GM21381 (cell line): ENCODE measurements around the gene CCZ1.
"Not testable (repeated sequence)": the region's sequence is repeated elsewhere in the genome, so short reads cannot be mapped to it uniquely, and the experiment has no call there.

Experiments
- ATAC-seq: cut with Tn5 transposase; IDR thresholded peaks from one replicate; pipeline ENCODE4 v1.9.1; 2021; ENCODE audit warnings: mild to moderate bottlenecking, moderate library complexity; ENCODE audit not compliant: unreplicated experiment

CCZ1 gene

DNA sequence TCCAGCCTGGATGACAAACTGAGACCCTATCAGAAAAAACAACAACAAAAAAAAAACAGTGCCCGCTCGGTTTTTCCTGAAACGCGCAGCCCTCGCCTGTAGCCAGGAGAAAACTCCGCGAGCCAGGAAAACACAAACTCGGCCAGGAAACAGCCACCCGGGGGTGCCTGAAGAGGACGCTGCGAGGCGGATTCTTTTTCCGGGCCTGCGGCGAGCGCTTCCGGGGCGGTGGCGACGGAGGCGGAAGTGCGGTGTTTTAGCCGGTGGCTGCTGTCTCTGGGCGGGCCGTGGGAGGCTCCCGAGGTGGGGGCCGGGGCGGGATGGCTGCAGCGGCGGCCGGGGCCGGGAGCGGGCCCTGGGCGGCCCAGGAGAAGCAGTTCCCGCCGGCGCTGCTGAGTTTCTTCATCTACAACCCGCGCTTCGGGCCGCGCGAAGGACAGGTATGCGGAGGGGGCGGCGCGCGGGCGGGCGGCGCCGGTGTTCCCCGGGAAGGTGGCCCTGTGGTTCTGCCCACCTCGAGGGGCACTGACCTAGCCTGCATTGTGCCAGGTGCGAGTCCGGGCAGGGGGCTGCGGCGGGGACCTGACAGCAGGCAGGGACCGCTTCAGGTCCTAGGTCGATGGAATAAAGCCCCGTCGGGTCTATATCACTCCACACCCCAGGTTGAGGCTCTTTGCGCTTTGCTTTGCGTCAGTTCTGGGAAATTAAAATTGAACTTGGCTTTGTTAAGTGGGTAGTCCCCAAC, at the start of gene CCZ1:
Gene CCZ1 (plus strand): TSS at position 254 of the 745 bp plus-strand sequence. CDS start 67 bp downstream, at position 321.
- peak; percentile 91 for ATAC-seq

GRCh38 chr7:5850944-5851343, 47.6 kb upstream of the CCZ1 start:
- ATAC-seq: no peak

DNA sequence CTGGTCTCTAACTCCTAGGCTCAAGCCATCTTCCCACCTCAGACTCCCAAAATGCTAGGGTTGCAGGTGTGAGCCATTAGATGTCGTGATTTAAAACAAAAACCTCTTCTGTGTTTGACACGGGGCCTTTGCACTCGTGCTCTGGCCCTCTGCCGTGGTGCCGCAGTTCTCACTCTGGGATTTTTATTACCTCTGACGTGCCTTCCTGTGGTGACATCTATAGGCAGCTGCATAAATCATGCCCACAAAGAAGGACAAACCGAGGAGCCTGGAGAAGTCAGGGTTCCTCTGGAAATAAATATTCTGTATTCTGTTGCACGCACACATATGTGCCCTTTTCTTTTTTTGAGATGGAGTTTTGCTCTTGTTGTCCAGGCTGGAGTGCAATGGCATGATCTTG, 43.8 kb upstream of the CCZ1 start:
- ATAC-seq: no peak

DNA sequence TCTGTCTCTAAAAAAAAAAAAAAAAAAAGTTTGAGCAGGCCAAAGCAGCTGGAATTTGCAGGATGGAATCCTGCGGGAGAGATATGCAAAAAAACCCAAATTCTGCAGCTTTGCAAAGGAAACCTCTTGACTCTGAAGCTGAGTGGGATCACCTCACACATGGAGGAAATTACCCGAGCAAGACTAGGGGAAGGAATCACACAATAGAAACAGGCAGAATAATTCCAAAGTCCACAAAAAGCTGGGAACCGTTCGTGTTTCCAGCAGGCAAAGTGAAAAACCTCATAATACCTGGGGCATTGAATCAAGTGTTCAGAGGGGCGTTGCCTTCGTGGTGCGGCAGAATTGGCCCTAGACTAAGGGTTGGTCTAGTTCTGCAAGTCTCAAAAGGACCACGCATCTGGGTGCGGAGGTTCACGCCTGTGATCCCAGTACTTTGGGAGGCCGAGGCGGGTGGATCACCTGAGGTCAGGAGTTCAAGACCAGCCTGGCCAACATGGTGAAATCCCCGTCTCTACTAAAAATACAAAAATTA, 41.4 kb upstream of the CCZ1 start:
- ATAC-seq: not testable (repeated sequence)

DNA sequence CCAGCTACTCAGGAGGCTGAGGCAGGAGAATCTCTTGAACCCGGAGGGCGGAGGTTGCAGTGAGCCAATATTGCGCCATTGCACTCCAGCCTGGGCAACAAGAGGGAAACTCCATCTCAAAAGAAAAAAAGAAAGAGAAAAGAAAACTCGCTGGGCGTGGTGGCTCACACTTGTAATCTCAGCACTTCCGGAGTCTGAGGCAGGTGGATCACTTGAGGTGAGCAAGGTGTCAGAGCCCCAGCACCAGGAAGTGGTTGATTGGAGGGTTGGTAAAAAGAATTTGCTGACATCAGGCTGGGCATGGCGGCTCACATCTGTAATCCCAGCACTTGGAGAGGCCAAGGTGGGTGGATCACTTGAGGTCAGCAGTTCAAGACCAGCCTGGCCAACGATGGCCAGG, 40.0 kb upstream of the CCZ1 start:
- ATAC-seq: not testable (repeated sequence)

DNA sequence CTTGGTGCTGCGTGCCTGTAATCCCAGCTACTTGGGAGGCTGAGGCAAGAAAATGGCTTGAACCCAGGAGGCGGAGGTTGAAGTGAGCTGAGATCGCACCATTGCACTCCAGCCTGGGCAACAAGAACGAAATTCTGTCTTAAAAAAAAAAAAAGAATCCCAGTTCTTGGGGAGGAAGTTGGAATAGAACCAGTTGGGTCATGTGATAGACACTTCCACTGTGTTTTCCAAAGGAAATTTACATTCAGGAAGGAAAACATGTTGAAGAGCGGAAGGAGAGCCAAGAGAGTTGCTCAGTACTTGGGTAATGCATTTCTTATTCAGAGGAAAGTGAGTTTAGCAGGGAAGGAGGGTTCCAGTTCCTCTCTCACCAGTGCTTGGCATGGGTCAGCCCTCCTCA, 37.3 kb upstream of the CCZ1 start:
- not testable (repeated sequence) for ATAC-seq

DNA sequence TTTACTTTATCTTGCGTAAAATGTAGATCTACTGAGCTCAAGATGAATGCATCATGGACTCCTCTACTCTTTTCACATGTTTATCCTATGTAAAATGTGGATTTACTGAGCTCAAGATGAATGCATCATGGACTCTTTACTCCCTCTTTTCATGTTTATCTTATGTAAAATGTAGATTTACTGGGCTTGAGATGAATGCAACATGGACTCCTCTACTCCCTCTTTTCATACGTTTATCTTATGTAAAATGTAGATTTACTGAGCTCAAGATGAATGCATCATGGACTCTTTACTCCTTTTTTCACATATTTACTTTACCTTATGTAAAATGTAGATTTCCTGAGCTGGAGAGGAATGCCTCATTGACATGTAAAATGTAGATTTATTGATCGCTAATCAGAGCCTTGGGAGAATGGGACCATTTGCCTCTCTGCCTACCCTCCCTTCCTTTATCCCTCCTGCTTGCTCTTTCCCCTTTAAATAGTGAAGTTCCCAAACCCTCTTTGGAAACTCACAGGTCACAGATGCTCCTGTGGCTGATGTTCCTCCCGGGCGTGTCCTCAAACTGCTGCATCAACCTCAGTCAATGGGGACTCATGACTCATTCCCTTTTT, 35.7 kb upstream of the CCZ1 start:
- not testable (repeated sequence) for ATAC-seq

DNA sequence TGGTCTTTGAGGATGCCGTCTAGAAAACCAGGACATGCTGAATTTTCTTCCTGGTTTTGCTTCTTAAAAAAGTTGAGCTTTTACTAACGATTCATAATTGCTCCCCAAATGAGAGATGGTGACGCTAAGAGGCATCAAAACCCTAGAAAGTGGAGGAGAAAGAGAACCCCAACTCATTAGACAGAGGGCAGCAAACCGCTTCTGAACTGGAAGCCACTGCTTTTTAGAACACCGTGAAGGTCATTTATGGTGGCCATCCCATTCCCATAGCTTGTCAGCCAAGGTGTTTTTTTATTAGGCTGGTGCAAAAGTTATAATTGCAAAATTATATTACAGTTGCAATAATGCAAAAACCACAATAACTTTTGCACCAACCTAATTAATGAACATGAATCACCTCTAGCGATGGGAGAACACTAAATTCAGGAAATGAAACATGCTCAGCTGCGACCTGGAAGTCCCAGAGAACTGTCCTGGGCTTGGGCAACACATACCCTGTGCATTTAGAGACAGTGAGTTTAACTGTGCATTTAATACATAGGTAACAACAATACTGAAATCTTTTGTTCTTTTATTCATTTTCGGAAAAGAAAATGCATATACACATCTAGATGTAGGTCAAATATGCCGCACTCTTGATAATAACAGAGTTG, 33.1 kb upstream of the CCZ1 start:
- not testable (repeated sequence) for ATAC-seq

GRCh38 chr7:5867060-5867459, 31.5 kb upstream of the CCZ1 start:
- ATAC-seq: no peak

GRCh38 chr7:5868928-5869341, 29.6 kb upstream of the CCZ1 start:
- ATAC-seq: not testable (repeated sequence)

GRCh38 chr7:5869691-5870090, 28.8 kb upstream of the CCZ1 start:
- no peak for ATAC-seq

- no peak for ATAC-seq
Measured at GRCh38 chr7:5870311-5870710, 28.2 kb upstream of the CCZ1 start.

GRCh38 chr7:5872326-5872725, 26.2 kb upstream of the CCZ1 start:
- no peak for ATAC-seq

DNA sequence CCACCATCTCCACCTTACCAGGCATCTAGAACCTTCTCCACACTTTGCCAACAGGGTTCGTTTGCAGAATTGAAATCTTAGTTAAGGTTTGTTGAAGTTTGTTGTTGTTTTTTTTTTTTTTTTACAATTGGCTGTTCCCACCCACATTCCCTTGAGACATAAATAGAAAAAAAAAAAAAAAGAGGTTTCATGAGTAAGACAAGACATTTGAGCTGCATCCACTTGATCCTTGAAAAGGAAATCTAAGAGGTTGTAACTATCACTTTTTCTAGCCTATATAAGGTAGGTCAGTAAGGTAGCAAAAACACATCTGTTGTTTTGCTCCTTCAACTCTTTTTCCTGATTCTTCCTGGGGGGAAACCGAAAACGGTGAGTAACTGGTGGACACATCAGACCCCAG, 18.9 kb upstream of the CCZ1 start:
- not testable (repeated sequence) for ATAC-seq

- ATAC-seq: not testable (repeated sequence)
Measured at GRCh38 chr7:5880106-5880505, 18.4 kb upstream of the CCZ1 start.

- not testable (repeated sequence) for ATAC-seq
Measured at GRCh38 chr7:5884431-5884830, 14.1 kb upstream of the CCZ1 start.

DNA sequence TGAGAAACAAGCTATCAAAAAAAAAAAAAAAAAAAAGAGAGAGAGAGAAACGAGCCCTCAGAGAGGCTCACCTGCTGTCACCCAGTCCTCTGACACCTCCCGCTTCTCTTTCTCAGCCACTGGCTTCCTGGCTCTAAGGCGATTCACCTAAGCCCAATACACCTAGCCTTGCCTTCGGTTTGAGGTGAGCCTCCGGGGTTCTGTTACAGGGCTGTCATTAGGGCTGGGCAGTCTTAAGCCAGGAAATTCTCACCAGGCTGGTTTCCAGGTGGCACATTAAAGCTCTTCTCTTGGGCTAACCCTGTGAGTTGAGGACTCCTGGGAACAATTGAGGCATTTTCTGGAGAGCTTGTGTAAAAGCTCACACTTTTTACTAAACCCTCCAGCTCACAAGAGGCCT, 10.5 kb upstream of the CCZ1 start:
- ATAC-seq: not testable (repeated sequence)

DNA sequence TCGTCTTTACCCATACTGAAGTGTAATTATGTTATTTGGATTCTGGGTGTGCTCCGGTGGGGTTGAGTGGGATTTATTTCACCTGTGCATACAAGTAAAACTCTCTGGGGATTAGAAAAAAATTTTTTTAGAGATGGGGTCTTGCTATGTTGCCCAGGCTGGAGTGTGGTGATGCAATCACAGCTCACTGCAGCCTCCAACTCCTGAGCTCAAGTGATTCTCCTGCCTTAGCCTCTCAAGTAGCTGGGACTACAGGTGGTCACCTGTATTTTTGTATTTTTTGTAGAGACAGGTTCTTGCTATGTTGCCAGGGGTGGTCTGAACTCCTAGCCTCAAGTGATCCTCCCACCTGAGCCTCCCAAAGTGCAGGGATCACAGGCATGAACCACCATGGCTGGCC, 8.3 kb upstream of the CCZ1 start:
- ATAC-seq: not testable (repeated sequence)

DNA sequence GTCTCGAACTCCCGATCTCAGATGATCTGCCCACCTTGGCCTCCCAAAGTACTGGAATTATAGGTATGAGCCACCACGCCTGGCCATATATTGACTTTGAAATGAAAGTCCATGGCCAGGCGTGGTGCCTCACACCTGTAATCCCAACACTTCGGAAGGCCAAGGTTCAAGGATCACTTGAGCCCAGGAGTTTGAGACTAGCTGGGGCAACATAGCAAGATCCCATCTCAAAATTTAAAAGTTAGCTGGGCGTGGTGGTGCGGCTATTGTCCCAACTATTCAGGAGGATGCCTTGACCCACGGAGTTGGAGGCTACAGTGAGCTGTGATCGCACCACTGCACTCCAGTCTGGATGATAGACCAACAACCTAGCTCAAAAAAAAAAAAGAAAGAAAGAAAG, 6.0 kb upstream of the CCZ1 start:
- ATAC-seq: no peak

DNA sequence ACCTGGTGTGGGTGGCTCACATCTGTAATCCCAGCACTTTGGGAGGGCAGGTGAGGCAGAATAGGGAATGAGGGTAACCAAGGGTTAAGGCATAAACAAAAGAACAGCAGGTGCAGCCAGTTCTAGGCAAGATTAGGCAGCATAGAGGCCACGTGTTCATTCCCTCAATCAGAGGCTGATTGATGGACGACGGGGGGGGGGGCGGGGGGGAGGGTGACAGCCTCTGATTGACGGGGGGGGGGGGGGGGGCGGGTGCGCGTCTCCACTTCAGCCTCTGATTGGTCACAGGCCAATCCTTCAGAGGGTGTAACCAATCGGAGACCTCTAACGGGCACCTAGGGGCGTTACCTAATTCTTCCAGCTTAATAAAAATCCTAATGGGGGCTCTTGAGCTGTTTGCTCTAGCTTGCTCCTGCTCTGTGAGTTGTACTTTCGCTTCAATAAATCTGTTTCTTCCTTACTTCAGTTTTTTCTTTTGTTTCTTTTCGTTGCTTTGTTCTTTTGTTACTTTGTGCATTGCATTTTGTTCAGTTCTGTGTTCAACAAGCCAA, 1.1 kb upstream of the CCZ1 start:
- ATAC-seq: not testable (repeated sequence)

DNA sequence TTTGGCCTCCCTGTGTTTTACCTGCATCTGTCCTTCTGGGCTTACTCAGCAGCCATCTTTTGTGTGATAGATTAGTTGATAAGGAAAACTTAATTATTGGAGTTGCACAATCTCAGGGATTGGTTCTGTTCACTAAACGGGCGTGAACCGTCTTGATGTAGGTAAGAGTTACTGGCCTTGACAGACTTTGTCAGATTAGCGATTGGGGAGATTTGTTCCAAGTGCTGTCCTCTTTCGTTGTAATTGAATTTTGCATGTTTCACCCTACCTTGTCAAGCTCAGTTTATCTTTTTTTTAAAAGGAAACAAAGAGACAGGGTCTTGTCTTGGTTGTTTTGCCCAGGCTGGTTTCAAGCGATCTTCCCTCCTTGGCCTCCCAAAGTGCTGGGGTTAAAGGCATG, 4.5 kb downstream of the CCZ1 start:
- ATAC-seq: not testable (repeated sequence)
